ENCODE results near the gene TGFB1I1.
"Not testable (repeated sequence)": the region's sequence is repeated elsewhere in the genome, so short reads cannot be mapped to it uniquely, and the experiment has no call there.

Gene TGFB1I1

DNA sequence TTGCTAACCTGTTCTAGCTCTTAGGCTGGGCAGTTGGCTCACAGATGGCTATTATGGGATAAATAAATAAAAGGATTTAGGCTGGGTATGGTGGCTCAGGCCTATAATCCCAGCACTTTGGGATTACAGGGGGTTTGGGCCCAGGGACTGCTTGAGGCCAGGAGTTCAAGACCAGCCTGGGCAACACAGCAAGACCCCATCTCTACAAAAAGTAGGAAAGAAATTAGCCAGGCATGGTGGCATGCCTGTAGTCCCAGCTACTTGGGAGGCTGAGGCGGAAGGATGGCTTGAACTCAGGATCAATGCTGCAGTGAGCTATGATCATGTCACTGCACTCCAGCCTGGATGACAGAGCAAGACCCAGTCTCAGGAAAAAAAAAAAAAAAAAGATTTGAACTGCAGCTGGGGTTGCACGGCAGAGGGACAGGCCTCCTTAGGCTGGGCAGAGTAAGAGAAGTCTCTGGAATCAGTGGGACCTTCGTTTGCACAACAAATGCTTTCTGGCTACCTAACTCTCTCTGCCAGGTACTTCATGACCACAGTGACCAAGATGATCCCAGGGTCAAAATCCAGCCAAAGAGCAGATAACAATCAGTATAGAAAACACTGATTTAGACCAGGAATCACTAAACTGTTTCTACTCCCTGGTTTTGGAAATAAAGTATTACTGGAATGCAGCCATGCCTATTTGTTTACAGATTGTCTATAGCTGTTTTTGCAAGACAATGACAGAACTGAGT, 29.4 kb downstream of the TGFB1I1 start:
- Histone ChIP-seq H3K9me3 (ENCODE audit: control insufficient read depth, insufficient read depth, low read length) (no peaks in the 10 kb centered on the region), H3K27me3 (ENCODE audit: control insufficient read depth, insufficient read depth, low read length) (no peaks in the 10 kb centered on the region), H3K4me1 (ENCODE audit: control insufficient read depth, insufficient read depth, low read length) (peaks cover 4% of the 10 kb centered on the region), H3K4me3 (ENCODE audit: low read length) (no peak overlapping the region), H3K27ac (ENCODE audit: low read length) (no peak overlapping the region), H3K36me3 (ENCODE audit: control insufficient read depth, insufficient read depth, low read length) (0 out of 2 replicates have a peak, but pooled peaks cover 6% of the 10 kb centered on the region)
- no CpG with 5 or more reads among the region's 3 CpGs for WGBS (ENCODE audit: insufficient coverage, insufficient read length)
- no peak for DNase-seq (ENCODE audit: low read depth, low spot score)

DNA sequence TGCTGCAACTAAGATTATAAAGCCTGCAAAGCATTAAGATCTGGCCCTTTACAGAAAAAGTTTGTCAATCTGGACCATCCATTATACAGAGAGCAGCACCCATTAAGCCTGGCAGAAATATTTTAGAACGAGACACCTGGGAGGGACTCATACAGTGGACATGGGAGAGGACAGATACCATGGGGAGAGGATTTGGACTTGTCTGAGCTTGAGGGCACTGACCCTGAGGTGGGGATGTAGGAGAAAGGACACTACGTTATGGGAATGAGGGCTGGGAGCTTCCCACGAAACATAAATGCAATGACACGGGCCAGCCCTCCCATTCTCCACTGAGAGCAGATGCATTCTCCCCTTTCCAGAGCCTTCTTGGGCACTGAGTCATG, 30.0 kb downstream of the TGFB1I1 start:
- no CpG with 5 or more reads among the region's 4 CpGs for WGBS (ENCODE audit: insufficient coverage, insufficient read length)
- Histone ChIP-seq H3K9me3 (ENCODE audit: control insufficient read depth, insufficient read depth, low read length) (no peaks in the 10 kb centered on the region), H3K4me3 (ENCODE audit: low read length) (no peak overlapping the region), H3K36me3 (ENCODE audit: control insufficient read depth, insufficient read depth, low read length) (0 out of 2 replicates have a peak, but pooled peaks cover under 1% of the 10 kb centered on the region), H3K27ac (ENCODE audit: low read length) (no peak overlapping the region), H3K4me1 (ENCODE audit: control insufficient read depth, insufficient read depth, low read length) (peaks cover 4% of the 10 kb centered on the region), H3K27me3 (ENCODE audit: control insufficient read depth, insufficient read depth, low read length) (no peaks in the 10 kb centered on the region)
- DNase-seq (ENCODE audit: low read depth, low spot score), result no peak

DNA sequence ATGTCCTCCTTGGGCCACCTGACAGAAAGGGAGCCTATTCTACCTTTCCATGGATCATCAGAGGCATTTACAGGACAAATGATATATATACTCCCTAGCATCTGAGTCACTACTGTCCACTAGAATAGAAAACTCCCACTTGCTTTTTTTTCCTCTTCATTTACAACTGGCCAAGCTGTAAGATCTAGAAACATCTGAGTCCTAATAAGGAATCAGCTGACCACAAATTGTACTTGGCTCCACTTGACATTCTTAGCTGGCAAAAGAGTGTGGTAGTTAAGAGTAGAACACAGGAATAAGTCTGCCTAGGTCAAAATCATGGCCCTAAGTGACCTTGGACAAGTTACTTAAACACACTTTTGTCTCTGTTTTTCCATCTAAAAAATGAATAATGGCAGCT, 31.0 kb downstream of the TGFB1I1 start:
- Histone ChIP-seq H3K9me3 (ENCODE audit: control insufficient read depth, insufficient read depth, low read length) (no peaks in the 10 kb centered on the region), H3K27me3 (ENCODE audit: control insufficient read depth, insufficient read depth, low read length) (no peaks in the 10 kb centered on the region), H3K4me3 (ENCODE audit: low read length) (no peak overlapping the region), H3K36me3 (ENCODE audit: control insufficient read depth, insufficient read depth, low read length) (no peaks in the 10 kb centered on the region), H3K4me1 (ENCODE audit: control insufficient read depth, insufficient read depth, low read length) (peaks cover 4% of the 10 kb centered on the region), H3K27ac (ENCODE audit: low read length) (no peak overlapping the region)
- DNase-seq (ENCODE audit: low read depth, low spot score), result no peak

DNA sequence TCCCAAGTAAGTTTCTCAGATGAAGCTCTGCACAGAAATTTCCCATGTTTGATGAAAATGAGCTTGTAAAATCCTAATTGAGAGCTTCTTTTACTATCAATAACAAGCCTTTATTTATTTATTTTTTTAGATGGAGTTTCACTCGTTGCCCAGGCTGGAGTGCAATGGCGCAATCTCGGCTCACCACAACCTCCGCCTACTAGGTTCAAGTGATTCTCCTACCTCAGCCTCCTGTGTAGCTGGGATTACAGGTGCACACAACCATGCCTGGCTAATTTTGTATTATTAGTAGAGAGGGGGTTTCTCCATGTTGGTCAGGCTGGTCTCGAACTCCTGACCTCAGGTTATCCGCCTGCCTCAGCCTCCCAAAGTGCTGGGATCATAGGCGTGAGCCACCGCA, 31.6 kb downstream of the TGFB1I1 start:
- H3K4me1 ChIP-seq (ENCODE audit: control insufficient read depth, insufficient read depth, low read length); DNase-seq (ENCODE audit: low read depth, low spot score); H3K4me3 ChIP-seq (ENCODE audit: low read length); H3K27me3 ChIP-seq (ENCODE audit: control insufficient read depth, insufficient read depth, low read length); H3K9me3 ChIP-seq (ENCODE audit: control insufficient read depth, insufficient read depth, low read length); H3K36me3 ChIP-seq (ENCODE audit: control insufficient read depth, insufficient read depth, low read length); H3K27ac ChIP-seq (ENCODE audit: low read length): not testable (repeated sequence)
- WGBS (ENCODE audit: insufficient coverage, insufficient read length), result no CpG with 5 or more reads among the region's 8 CpGs

DNA sequence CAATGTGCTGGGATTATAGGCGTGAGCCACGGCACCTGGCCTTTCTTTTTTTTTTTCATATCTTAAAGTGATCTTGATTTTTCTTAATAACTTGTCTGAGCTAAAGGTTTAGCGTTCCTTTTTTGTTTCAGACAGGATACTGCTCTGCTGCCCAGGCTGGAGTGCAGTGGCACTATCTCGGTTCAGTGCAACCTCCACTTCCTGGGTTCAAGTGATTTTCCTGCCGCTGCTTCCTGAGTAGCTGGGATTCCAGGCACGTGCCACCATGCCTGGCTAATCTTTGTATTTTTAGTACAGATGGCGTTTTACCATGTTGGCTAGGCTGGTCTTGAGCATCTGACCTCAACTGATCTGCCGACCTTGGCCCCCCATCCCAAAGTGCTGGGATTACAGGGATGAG, 32.2 kb downstream of the TGFB1I1 start:
- no peak for DNase-seq (ENCODE audit: low read depth, low spot score)
- no peak overlapping the region for H3K27ac ChIP-seq (ENCODE audit: low read length)
- no peaks in the 10 kb centered on the region for H3K36me3 ChIP-seq (ENCODE audit: control insufficient read depth, insufficient read depth, low read length)
- no CpG with 5 or more reads among the region's 8 CpGs for WGBS (ENCODE audit: insufficient coverage, insufficient read length)
- H3K27me3 ChIP-seq (ENCODE audit: control insufficient read depth, insufficient read depth, low read length), result no peaks in the 10 kb centered on the region
- H3K4me3 ChIP-seq (ENCODE audit: low read length), result no peak overlapping the region
- peaks cover 4% of the 10 kb centered on the region for H3K4me1 ChIP-seq (ENCODE audit: control insufficient read depth, insufficient read depth, low read length)
- H3K9me3 ChIP-seq (ENCODE audit: control insufficient read depth, insufficient read depth, low read length), result no peaks in the 10 kb centered on the region

DNA sequence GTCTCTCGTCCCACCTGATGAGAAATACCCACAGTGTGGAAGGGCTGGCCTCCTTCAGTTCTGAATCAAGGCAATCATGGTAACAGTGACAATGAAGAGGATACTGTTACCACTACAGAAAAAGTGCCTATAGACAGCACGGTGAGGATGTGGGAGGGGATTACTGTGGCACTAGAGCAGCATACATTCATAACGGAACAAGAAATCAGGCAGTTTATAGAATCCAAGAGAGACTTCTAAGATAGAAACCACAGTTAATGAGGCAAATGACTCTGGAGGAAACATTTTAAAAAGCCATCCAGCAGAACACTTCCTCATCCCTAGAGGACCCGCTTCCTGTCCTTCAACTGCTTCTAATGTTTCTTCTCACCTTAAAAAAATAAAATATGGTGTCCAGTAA, 33.5 kb downstream of the TGFB1I1 start:
- no peaks in the 10 kb centered on the region for H3K36me3 ChIP-seq (ENCODE audit: control insufficient read depth, insufficient read depth, low read length)
- WGBS (ENCODE audit: insufficient coverage, insufficient read length), result no CpG with 5 or more reads among the region's 4 CpGs
- H3K27ac ChIP-seq (ENCODE audit: low read length), result no peak overlapping the region

DNA sequence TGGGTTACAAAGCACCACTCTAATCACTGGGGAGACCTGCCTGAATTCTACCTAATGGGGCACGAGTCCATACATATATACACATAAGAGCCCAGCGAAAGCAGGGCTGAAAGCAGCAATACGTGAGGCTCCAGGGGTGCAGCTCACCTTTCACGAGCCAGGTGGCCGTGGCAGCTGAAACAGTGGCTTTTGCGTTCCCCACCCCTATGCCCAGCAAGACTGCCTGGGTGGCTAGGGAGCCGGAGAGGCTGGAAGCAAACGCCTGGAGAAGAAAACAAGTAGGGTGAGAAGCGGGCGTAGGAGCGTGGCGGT, 35.6 kb downstream of the TGFB1I1 start:
- Histone ChIP-seq H3K9me3 (ENCODE audit: control insufficient read depth, insufficient read depth, low read length) (no peaks in the 10 kb centered on the region), H3K4me1 (ENCODE audit: control insufficient read depth, insufficient read depth, low read length) (no peaks in the 10 kb centered on the region), H3K4me3 (ENCODE audit: low read length) (peak overlapping the region; percentile 76), H3K36me3 (ENCODE audit: control insufficient read depth, insufficient read depth, low read length) (no peaks in the 10 kb centered on the region), H3K27ac (ENCODE audit: low read length) (no peak overlapping the region), H3K27me3 (ENCODE audit: control insufficient read depth, insufficient read depth, low read length) (no peaks in the 10 kb centered on the region)
- DNase-seq (ENCODE audit: low read depth, low spot score), result no peak
- no CpG with 5 or more reads among the region's 12 CpGs for WGBS (ENCODE audit: insufficient coverage, insufficient read length)

More for the DNA sequence above, 33.5 kb downstream of the TGFB1I1 start:
- Histone ChIP-seq H3K4me3 (ENCODE audit: low read length) (no peak overlapping the region), H3K9me3 (ENCODE audit: control insufficient read depth, insufficient read depth, low read length) (no peaks in the 10 kb centered on the region), H3K4me1 (ENCODE audit: control insufficient read depth, insufficient read depth, low read length) (peaks cover 4% of the 10 kb centered on the region), H3K27me3 (ENCODE audit: control insufficient read depth, insufficient read depth, low read length) (no peaks in the 10 kb centered on the region)
- DNase-seq (ENCODE audit: low read depth, low spot score), result no peak

DNA sequence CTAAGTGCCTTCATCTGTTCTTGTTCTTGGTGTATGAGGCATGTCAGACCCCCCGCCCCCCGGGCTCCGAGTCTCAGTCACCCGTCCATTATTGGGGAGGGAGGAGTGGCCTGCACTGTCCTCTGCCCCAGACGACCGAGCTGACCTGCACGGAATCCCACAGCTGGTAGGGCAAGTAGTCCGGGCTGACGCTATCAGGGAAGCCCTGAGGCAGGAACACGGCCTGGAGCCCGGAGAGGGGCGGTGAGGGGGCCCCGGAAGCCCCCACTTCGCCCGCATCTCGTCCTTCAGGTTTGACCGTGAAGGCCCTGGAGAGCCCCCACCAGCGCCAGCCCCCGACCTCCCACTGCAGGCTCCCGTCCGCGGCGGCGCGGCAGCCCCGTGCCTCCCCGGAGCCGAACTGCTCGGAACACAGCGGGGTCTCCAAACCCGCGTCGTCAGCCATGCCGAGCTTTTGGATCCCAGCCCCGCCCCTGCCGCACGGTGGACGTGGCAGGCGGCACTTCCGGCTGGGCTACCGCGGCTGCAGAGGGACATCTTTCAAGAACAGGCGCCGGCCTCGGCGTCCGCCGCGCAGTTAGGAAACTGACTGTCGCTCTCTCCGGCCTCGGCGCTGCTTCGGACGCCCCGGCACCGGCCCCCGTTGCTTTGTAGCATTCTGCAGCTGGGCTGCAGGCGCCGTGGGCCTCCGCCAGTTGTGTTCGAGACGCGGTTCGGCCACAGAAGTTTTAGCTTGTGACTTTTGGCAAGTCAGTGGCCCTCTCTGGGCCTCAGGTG, 36.2 kb downstream of the TGFB1I1 start, which contains the start of gene RUSF1:
Gene RUSF1, minus strand, starts transcription at position 463 of the 777 bp plus-strand sequence. Its CDS starts 18 bp downstream, at position 445.
- Histone ChIP-seq H3K27ac (ENCODE audit: low read length) (no peak within 1 kb of the TSS), H3K4me3 (ENCODE audit: low read length) (peak within 1 kb of the TSS; percentile 76), H3K9me3 (ENCODE audit: control insufficient read depth, insufficient read depth, low read length) (no peaks in the 10 kb centered on the region), H3K4me1 (ENCODE audit: control insufficient read depth, insufficient read depth, low read length) (no peaks in the 10 kb centered on the region), H3K27me3 (ENCODE audit: control insufficient read depth, insufficient read depth, low read length) (no peaks in the 10 kb centered on the region), H3K36me3 (ENCODE audit: control insufficient read depth, insufficient read depth, low read length) (no peaks in the 10 kb centered on the region)
- DNase-seq (ENCODE audit: low read depth, low spot score), result no peak
- WGBS (ENCODE audit: insufficient coverage, insufficient read length), result no CpG with 5 or more reads among the region's 65 CpGs

DNA sequence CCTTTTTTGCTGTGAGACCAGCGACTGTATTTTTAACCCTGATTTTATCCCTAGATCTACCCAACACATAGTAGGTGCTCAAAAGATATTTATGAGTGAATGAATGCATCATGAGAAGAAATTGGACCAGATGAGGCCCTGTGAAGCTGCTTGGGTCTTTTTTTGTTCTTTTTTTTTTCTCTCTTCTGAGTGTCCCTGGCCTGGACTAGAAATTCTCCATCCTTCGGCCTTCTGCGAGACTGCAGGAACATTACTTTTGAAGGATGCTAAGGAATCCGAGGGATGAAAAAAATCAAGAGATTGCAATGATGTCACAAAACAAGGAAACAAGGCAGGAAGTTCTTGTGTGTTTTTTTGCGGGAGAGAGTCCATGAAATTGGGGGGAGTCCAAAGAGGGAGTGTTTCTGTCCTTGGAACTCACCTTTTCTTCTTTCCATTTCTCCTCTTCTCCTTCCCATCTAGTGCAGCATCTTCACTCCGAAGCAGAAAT, 36.8 kb downstream of the TGFB1I1 start:
- peak overlapping the region; percentile 76; the same call in 1 of the 2 replicates for H3K4me3 ChIP-seq (ENCODE audit: low read length)
- no peak overlapping the region for H3K27ac ChIP-seq (ENCODE audit: low read length)
- H3K27me3 ChIP-seq (ENCODE audit: control insufficient read depth, insufficient read depth, low read length), result no peaks in the 10 kb centered on the region
- no CpG with 5 or more reads among the region's 6 CpGs for WGBS (ENCODE audit: insufficient coverage, insufficient read length)
- H3K9me3 ChIP-seq (ENCODE audit: control insufficient read depth, insufficient read depth, low read length), result no peaks in the 10 kb centered on the region
- no peaks in the 10 kb centered on the region for H3K36me3 ChIP-seq (ENCODE audit: control insufficient read depth, insufficient read depth, low read length)
- no peak for DNase-seq (ENCODE audit: low read depth, low spot score)
- H3K4me1 ChIP-seq (ENCODE audit: control insufficient read depth, insufficient read depth, low read length), result no peaks in the 10 kb centered on the region

DNA sequence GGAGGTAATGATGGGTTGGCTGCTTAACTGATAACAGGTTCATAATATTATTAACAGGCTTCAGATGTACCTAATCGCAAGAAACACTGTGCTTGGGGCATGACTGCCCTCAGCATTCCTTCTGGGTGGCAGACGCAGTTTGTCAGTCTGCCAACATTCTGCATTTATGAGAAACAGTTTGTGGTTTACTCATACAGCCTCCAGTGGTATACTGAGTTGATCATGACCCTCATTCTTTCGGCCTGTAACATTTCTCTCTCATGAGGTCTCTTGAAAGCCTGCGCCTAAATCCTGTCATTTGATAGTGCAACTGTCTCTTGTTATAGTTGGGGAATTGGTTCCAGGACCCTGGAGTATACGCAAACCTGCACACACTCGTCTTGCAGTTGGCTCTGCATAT, 41.2 kb downstream of the TGFB1I1 start:
- no peak overlapping the region for H3K4me3 ChIP-seq (ENCODE audit: low read length)
- no peaks in the 10 kb centered on the region for H3K9me3 ChIP-seq (ENCODE audit: control insufficient read depth, insufficient read depth, low read length)
- no peaks in the 10 kb centered on the region for H3K4me1 ChIP-seq (ENCODE audit: control insufficient read depth, insufficient read depth, low read length)
- no peaks in the 10 kb centered on the region for H3K27me3 ChIP-seq (ENCODE audit: control insufficient read depth, insufficient read depth, low read length)
- H3K27ac ChIP-seq (ENCODE audit: low read length), result no peak overlapping the region
- no peak for DNase-seq (ENCODE audit: low read depth, low spot score)
- H3K36me3 ChIP-seq (ENCODE audit: control insufficient read depth, insufficient read depth, low read length), result no peaks in the 10 kb centered on the region
- no CpG with 5 or more reads among the region's 6 CpGs for WGBS (ENCODE audit: insufficient coverage, insufficient read length)

Data from iPS DF 6.9 (cell line).